Raji (cell line): Measurements from ENCODE around the gene GTSE1.

Experiments
- POLR2A ChIP-seq: IDR thresholded peaks from 2 replicates; pipeline ENCODE4 v1.6.1; 2011; ENCODE audit warnings: low read depth, low read length, control low read depth; ENCODE audit not compliant: insufficient read depth

The GTSE1 gene

DNA sequence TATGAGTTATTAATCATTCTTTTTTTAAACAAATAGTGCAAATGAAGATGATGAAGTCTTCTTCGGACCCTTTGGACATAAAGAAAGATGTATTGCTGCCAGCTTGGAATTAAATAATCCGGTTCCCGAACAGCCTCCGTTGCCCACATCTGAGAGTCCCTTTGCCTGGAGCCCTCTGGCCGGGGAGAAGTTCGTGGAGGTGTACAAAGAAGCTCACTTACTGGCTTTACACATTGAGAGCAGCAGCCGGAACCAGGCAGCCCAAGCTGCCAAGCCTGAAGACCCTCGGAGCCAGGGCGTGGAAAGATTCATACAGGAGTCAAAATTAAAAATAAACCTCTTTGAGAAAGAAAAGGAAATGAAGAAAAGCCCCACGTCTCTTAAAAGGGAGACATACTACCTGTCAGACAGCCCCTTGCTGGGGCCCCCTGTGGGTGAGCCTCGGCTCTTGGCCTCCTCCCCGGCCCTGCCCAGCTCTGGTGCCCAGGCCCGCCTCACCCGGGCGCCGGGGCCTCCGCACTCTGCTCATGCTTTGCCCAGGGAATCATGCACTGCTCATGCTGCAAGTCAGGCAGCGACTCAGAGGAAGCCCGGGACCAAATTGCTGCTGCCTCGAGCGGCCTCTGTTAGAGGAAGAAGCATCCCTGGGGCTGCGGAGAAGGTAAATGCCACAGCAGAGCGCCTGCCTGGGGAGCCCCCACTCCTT is 11.8 kb downstream of the GTSE1 start:
- no peak for TF ChIP-seq POLR2A

DNA sequence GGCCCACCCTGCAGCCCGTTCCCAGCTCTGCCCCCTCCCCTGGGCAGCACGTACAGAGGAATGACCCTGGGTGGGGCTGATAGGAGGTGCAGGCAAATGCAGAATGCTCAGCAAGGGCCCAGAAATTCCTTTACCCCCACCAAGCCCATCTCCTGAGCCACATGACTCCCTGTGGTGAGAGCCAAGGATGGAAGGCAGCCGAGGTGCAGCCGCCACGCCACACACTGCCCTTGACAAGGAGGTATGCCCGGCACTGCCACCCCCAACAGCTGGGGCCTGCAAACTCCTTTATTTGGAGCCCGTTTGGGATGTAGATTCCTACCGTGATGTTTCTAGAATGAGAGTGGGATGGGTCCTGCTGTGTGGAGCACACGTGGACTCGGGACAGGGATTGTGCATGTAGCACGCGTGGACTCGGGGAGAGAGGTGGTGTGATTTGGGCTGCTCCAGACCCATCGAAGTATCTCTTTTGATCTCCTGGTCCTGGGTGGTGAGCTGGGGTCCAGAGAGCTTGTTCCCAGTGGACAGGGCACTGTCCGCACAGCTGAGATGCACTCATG is 12.9 kb downstream of the GTSE1 start:
- no peak for TF ChIP-seq POLR2A

- no peak for TF ChIP-seq POLR2A
Measured at GRCh38 chr22:46312056-46312455, 15.4 kb downstream of the GTSE1 start.

GRCh38 chr22:46315976-46316375 is 19.3 kb downstream of the GTSE1 start:
- TF ChIP-seq POLR2A: no peak

DNA sequence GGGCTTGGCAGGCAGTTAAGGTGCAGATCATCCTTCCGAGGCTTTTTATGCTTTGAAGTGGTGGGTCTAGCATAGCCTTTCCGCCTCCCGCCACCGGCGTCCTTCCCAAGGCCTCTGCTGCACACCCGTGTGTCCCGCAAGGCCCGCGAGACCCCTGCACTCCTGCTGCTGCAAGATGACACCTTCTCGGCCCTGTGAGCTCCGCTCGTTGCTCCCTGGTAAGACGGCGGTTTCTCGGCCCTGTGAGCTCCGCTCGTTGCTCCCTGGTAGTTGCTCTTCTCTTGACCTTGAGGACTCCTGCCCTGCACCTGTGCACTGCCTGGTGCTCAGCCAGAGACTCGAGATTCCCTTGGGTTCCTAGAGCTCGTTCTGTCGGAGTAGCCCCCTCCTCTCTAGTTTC is 21.0 kb downstream of the GTSE1 start:
- no peak for TF ChIP-seq POLR2A

GRCh38 chr22:46318576-46318975 is 21.9 kb downstream of the GTSE1 start:
- no peak for TF ChIP-seq POLR2A

DNA sequence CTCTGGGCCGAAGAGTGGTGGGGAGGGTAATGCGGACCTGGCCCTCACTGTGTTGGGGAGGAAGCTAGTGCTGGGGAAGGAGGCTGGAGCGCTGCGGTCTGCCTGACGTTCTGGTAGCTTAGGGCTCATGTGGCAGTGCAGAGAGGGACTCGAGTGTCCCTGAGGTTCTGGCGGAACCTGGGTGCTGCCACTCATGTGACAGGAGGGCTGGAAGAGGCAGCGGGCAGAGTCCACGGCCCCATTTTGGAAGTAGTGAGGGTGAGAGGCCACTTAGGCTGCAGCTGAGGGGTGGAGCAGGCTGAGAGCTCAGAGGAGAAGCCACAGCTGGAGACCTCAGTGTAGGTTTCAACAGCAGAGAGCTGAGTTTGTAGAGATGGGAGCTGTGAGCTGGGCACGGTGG is 22.6 kb downstream of the GTSE1 start:
- TF ChIP-seq POLR2A: no peak

- no peak for TF ChIP-seq POLR2A
Measured at GRCh38 chr22:46320166-46320710, 23.6 kb downstream of the GTSE1 start.

DNA sequence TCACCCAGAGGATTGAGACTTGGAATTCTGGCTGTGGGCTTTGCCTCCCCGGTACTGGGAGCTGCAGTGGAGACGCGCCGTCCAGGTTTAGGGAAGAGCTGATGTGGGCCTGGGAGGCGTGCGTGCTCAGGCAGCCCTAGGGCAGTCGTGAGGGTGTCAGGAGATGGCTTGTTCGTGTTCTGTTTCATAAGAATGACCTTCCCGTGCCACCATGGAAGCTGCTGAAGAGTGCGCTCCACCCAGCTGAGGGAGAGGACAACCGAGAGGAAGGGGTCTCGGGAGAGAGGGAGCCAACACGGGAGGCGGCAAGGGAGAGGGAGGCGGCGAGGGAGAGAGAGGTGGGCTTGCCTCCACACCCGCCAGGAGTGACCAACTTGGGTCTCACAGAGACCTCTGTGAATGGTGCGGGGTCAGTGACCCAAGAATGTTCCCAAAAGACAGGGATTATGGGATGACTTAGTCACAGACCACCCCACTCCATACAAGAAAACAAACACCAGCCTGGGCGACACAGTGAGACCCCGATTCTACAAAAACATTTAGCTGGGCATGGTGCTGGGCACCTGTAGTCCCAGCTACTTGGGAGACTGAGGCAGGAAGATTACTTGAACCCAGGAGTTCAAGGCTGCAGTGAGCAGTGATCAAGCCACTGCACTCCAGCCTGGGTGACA is 24.2 kb downstream of the GTSE1 start:
- TF ChIP-seq POLR2A: no peak

DNA sequence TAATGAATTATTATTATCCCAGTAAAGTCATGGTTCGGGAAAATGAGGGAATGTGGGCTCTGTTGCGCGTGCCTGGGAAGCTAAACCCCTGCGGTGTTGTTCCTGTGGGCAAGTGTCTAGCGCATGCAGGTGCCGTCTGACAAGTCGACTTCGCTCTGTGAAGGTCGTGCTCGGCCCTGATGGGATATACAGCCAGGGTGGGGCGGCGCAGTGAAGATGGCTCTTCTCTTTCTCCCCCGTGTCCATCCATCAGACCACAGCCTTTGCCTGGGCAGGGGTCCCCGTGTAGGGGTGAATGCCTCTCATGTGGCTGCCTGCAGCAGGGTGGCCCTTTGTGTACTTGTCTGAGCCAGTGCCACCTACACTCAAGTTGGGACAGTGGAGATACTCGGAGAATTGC is 26.0 kb downstream of the GTSE1 start:
- no peak for TF ChIP-seq POLR2A

- no peak for TF ChIP-seq POLR2A
Measured at GRCh38 chr22:46323162-46323561, 26.5 kb downstream of the GTSE1 start.

- TF ChIP-seq POLR2A: no peak
Measured at GRCh38 chr22:46326066-46326680, 29.5 kb downstream of the GTSE1 start.

GRCh38 chr22:46327691-46328465 is 31.2 kb downstream of the GTSE1 start:
- no peak for TF ChIP-seq POLR2A

- TF ChIP-seq POLR2A: no peak
Measured at GRCh38 chr22:46328797-46329196, 32.1 kb downstream of the GTSE1 start.

DNA sequence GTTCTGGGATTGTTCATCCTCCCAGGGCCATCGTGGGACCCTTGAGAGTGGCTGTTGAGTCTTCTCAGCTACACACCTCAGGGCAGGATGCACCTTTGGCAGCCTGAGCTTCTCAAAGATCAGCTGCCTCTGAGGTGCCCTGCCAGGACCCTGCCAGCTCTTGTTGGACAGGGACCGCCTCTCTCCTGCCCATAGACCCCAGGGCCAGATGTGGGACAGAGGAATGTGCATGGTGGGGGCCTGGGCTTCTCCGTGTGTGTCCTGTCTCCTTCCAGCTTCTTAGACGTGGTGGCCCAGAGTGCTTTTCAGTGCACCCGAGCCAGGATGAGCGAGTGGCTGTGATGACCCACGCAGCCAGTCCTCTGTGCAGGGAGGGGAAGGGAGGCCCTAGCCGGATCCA is 32.9 kb downstream of the GTSE1 start:
- no peak for TF ChIP-seq POLR2A
